DMS153 treated with DMSO at 0.1 percent for 48 hours (cell line): Measurements from ENCODE around the gene KRTAP3-1.
"Not testable (repeated sequence)": the region's sequence is repeated elsewhere in the genome, so short reads cannot be mapped to it uniquely, and the experiment has no call there.

Experiments used
- DNase-seq: peaks from one replicate; lab custom pipeline; 2025; ENCODE audit not compliant: unreplicated experiment; lab: John Stamatoyannopoulos, UW

The KRTAP3-1 gene

GRCh38 chr17:41016578-41017215 lies 7.8 kb upstream of the KRTAP3-1 start:
- no peak for DNase-seq

GRCh38 chr17:41015454-41015853 lies 6.5 kb upstream of the KRTAP3-1 start:
- DNase-seq = no peak

GRCh38 chr17:41013606-41014005 lies 4.7 kb upstream of the KRTAP3-1 start:
- DNase-seq = no peak

- DNase-seq = no peak
Observed at GRCh38 chr17:41013181-41013580, 4.3 kb upstream of the KRTAP3-1 start.

- DNase-seq = no peak
Observed at GRCh38 chr17:41012326-41013120, 3.6 kb upstream of the KRTAP3-1 start.

- no peak for DNase-seq
Observed at GRCh38 chr17:41010441-41010840, 1.5 kb upstream of the KRTAP3-1 start.

- no peak for DNase-seq
Observed at GRCh38 chr17:41009936-41010335, 1.0 kb upstream of the KRTAP3-1 start.

GRCh38 chr17:41009301-41009760 lies 403 bp upstream of the KRTAP3-1 start:
- peak; percentile 31 for DNase-seq

- DNase-seq = no peak
Observed at GRCh38 chr17:41004397-41004796, 4.5 kb downstream of the KRTAP3-1 start.

- no peak for DNase-seq
Observed at GRCh38 chr17:41003926-41004325, 5.0 kb downstream of the KRTAP3-1 start.

- no peak for DNase-seq
Observed at GRCh38 chr17:41002814-41003213, 6.1 kb downstream of the KRTAP3-1 start.

GRCh38 chr17:41001795-41002194 lies 7.1 kb downstream of the KRTAP3-1 start:
- DNase-seq = no peak

- not testable (repeated sequence) for DNase-seq
Observed at GRCh38 chr17:40999563-40999962, 9.4 kb downstream of the KRTAP3-1 start, which contains the start of gene KRTAP3-2. Gene KRTAP3-2 (minus strand): TSS chr17:40999906. CDS start chr17:40999853, 53 bp downstream.

- no peak for DNase-seq
Observed at GRCh38 chr17:40997361-40997760, 11.6 kb downstream of the KRTAP3-1 start.

- no peak for DNase-seq
Observed at GRCh38 chr17:40996829-40997228, 12.1 kb downstream of the KRTAP3-1 start.

GRCh38 chr17:40995116-40995515 lies 13.8 kb downstream of the KRTAP3-1 start:
- no peak for DNase-seq

- peak; percentile 78 for DNase-seq
Observed at GRCh38 chr17:40993839-40994238, 15.1 kb downstream of the KRTAP3-1 start, which contains the start of gene KRTAP3-3. Gene KRTAP3-3 (minus strand): TSS chr17:40994164. CDS start chr17:40994097, 67 bp downstream.

GRCh38 chr17:40993084-40993483 lies 15.8 kb downstream of the KRTAP3-1 start:
- DNase-seq = no peak

GRCh38 chr17:40992666-40993065 lies 16.3 kb downstream of the KRTAP3-1 start:
- DNase-seq = no peak

GRCh38 chr17:40986920-40987319 lies 22.0 kb downstream of the KRTAP3-1 start:
- DNase-seq = no peak

- no peak for DNase-seq
Observed at GRCh38 chr17:40984226-40984625, 24.7 kb downstream of the KRTAP3-1 start, which contains the start of gene KRT40. Gene KRT40 (minus strand): TSS chr17:40984326. CDS start chr17:40984273, 53 bp downstream.

- DNase-seq = no peak
Observed at GRCh38 chr17:40981115-40981514, 27.8 kb downstream of the KRTAP3-1 start.
